ENCODE measurements around the gene DEK.

DEK gene

GRCh38 chr6:18264923-18265377 is 620 bp upstream of the DEK start:
- peak in 1 of 2 experiments; percentile 38 for DNase-seq

GRCh38 chr6:18263418-18264218 is 712 bp downstream of the DEK start:
- peak in 1 of 2 experiments; percentile 21 for DNase-seq

DNA sequence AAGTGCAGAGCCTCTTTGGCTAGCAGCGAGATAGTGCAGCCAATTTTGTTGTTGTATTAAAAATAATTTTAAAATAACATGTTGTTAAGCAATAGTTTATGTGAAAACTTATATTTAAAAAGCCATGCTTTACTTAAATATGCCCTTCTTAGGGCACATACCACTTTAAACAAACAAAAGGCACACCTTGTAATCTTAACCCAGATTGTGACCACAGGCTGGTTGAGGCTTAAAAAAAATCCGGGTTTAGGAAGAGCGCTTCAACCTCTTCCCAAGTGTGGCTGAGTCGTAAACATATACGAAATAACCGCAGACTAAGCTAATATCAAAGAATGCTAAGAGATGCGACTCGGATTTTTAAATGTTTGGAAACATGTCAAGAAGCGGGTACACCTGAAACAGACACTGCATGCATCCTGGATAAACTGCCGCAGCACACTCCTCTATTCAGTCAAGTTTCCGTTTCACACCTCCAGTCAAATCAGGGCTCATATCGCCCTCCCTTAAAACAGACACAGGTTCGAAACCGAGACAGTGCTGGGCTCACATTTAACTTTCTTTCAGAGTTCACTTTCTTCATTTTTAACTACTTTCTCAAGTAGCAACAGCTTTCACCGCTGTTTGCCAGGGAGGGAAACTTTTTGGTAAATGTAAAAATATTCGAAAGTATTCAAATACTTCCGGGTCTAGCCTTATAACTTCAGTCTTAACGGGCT is 1.5 kb downstream of the DEK start:
- no peak for DNase-seq

DNA sequence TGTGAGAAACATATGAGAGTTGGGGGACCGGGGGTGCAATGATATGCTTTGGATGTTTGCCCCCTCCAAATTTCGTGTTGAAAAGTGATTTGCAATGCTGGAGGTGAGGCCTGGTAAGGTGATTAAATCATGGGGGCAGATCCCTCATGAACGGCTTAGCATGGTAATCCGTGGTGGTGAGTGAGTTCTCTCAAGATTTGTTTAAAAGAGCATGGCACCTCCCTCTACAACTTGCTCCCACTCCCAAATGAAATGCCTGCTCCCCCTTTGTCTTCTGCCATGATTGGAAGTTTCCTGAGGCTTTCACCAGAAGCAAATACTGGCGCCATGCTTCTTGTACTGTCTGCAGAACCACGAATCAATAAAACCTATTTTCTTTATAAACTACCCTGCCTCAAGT is 2.5 kb downstream of the DEK start:
- no peak for DNase-seq

GRCh38 chr6:18260448-18261106 is 3.8 kb downstream of the DEK start:
- DNase-seq = no peak

DNA sequence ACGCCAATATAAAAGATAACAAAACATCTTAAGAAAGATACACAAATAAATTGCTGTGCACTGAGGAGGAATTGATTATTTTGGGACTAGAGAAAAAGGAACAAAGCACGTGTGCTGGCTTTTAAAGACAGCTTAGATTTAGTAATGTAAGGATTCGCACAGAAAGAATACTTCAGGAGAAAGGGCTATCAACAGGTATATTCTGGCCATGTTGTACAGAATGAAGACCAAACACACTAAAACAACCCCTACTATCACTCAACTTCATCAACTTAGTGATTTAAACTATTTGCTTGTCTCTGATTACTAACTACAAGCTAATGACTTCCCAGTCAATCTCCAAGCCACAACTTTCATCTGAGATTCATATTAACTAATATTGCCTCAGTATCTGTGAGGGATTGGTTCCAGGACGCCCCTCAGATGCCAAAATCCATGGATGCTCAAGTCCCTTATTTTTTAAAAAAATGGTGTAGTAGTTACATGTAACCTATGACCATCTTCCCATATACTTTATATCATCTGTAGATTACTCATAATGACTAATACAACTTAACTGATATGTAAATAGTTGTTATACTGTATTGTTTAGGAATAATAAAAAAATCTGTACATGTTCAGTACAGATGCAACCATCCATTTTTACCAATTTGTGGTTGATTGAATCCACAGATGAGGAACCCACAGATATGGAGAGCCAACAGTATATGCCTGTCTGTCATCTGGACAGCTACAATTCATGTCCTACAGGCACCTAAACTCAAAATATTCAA is 4.5 kb downstream of the DEK start:
- DNase-seq = no peak

DNA sequence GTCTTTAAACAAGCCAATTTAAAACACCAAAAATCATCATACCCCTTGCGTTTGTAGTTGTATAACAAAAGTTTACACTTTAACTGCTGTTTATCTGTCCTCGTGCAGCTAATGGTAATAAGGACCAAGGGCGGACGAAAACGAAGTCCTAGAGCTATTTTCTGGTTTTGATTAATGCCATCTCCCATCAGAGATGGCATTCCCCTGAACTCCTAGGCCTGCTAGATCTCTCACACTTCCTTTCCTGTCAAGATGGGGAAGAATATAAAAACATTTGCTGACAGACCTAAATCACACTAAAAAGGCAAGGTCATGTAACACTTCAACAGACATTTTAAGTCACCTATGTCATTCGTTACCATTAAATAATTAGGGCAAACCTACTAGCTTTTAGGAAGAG is 9.5 kb downstream of the DEK start:
- no peak for DNase-seq

- no peak for DNase-seq
Observed at GRCh38 chr6:18253635-18254034, 10.7 kb downstream of the DEK start.

GRCh38 chr6:18249271-18249670 is 15.1 kb downstream of the DEK start:
- DNase-seq = no peak

GRCh38 chr6:18248698-18249097 is 15.6 kb downstream of the DEK start:
- DNase-seq = no peak

DNA sequence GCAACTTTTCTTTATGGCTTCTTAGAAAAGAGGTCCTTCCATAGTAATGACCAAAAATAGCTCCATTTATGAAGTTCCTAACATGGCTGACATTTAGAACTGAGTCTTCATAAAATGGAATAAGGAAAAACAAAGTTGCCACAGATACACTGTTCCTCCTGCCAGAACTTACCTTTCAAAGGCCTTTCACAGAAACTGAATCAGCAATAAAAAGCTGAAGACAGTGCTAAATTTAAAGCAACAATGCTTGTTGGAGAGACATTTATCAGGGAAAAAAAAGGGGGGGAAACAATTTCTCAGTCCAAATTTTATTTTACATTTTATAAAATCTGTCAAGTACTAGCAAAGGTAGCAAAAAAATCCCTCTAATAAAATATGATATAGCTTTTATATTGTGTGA is 17.3 kb downstream of the DEK start:
- DNase-seq = no peak

GRCh38 chr6:18246205-18246604 is 18.1 kb downstream of the DEK start:
- no peak for DNase-seq

- DNase-seq = no peak
Observed at GRCh38 chr6:18245642-18246041, 18.7 kb downstream of the DEK start.

GRCh38 chr6:18245079-18245478 is 19.3 kb downstream of the DEK start:
- no peak for DNase-seq

GRCh38 chr6:18244251-18244650 is 20.1 kb downstream of the DEK start:
- no peak for DNase-seq

- DNase-seq = no peak
Observed at GRCh38 chr6:18243302-18243893, 20.9 kb downstream of the DEK start.

DNA sequence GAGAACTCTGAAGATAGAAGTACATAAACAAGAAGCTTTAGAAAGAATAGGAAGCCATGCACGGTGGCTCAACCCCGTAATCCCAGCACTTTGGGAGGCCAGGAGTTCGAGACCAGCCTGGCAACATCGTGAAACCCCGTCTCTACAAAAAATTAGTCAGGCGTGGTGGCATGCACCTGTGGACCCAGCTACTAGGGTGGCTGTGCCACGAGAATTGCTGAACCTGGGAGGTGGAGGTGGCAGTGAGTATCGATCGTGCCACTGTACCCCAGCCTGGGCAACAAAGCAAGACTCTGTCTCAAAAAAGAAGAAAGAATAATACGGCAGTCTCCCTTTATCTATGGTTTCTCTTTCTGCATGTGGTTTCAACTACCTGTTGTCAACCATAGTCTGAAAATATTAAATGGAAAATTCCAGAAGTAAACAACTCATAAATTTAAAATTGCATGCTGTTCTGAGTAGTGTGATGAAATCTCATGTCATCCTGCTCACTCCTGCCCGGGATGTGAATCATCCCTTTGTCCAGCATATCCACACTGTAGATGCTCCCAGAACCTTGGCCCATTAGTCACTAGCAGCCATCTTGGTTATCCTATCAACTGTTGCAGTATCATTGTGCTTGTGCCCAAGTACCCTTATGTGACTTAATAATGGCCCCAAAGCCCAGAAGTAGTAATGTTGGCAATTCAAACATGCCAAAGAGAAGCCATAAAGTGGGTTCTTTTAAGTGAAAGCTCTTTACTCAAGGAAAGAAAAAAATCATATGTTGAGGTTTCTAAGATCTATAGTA is 22.1 kb downstream of the DEK start:
- no peak for DNase-seq

- no peak for DNase-seq
Observed at GRCh38 chr6:18241208-18242038, 22.9 kb downstream of the DEK start.

DNA sequence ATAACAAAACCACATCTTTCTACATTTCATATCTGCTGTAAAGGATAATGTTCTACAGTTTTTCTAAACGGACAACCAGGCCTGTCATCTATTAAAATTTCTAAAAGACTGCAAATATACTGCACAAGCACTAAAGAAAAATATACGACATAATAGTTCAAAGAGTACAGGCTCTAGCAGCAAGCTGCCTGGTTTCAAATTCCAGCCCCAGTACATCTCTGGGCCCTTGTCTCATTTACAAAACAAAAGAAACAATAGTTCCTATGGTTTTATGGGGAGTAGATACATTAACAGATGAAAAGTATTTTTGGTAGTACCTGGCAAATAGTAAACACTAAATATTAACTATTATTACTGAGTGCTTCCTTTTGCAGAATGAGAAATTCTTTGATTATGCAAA is 24.1 kb downstream of the DEK start:
- no peak for DNase-seq

DNA sequence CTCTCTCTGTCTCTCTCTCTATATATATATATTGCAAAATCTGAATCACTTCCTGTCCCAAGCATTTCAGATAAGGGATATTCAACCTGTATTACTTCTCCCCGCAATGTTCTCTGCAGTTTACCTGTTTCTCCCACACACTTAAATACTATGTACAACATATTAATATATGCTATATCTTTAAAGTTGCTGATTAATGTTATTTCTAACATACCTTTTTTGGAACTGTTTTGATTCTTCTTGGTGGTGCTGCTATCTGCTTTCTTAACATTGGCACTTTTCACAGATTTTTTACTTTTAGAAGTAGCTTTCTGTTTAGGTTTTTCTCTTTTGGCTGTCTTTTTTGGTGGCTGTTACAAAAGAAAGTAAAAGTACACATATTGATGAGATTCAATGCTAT is 27.2 kb downstream of the DEK start:
- DNase-seq = no peak

DNA sequence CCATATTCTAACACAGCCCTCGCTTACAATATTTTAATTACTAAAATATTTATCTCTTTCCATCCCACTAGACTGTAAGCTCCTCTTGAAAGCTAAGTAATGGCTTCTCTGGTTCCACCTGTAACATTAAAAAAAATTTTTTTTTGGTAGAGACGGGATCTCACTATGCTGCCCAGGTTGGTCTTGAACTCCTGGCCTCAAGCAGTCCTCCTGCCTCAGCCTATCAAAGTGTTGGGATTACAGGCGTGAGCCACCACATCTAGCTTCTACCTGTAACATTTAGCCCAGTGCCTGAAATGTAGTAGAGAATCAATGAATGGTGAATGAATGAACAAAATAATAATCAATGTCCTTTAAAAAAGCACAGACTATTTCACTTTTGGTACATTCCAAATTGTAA is 28.8 kb downstream of the DEK start:
- DNase-seq = no peak

Measured in NCI-H187 (cell line).